Measurements from ENCODE around the gene POLG2.
A peak's percentile ranks its signal among the peaks of the same experiment; 100 is the strongest.

Gene POLG2

GRCh38 chr17:64458756-64459155 is 38.1 kb downstream of the POLG2 start:
- DNase-seq (ENCODE audit: low read depth): no peak
- no peak overlapping the region for H3K4me3 ChIP-seq (ENCODE audit: control insufficient read depth, low read depth, low read length)
- TF ChIP-seq, protein P1, sequence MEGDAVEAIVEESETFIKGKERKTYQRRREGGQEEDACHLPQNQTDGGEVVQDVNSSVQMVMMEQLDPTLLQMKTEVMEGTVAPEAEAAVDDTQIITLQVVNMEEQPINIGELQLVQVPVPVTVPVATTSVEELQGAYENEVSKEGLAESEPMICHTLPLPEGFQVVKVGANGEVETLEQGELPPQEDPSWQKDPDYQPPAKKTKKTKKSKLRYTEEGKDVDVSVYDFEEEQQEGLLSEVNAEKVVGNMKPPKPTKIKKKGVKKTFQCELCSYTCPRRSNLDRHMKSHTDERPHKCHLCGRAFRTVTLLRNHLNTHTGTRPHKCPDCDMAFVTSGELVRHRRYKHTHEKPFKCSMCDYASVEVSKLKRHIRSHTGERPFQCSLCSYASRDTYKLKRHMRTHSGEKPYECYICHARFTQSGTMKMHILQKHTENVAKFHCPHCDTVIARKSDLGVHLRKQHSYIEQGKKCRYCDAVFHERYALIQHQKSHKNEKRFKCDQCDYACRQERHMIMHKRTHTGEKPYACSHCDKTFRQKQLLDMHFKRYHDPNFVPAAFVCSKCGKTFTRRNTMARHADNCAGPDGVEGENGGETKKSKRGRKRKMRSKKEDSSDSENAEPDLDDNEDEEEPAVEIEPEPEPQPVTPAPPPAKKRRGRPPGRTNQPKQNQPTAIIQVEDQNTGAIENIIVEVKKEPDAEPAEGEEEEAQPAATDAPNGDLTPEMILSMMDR (IDR thresholded peaks at IDR 0.05; ENCODE audit: control insufficient read depth, insufficient read depth, low read depth, low read length, missing control alignments): no peak

DNA sequence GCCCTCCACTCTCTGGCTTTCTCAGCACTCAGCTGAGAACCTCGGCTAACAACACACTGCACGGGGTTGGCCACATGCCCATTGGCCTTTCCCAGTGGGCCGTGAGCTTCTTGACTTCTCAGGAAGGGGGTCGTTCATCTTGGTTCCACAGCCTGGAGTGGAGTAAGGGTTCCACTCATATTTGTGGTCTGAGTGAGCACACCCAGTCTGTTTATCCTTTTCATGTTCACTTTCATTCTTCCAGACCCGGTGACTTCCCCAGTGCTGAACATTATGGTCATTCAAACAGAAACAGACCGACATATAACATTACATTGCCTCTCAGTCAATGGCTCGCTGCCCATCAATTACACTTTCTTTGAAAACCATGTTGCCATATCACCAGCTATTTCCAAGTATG is 39.7 kb downstream of the POLG2 start:
- TF ChIP-seq, protein P1 (IDR thresholded peaks at IDR 0.05; ENCODE audit: control insufficient read depth, insufficient read depth, low read depth, low read length, missing control alignments): no peak
- DNase-seq (ENCODE audit: low read depth): no peak
- H3K4me3 ChIP-seq (ENCODE audit: control insufficient read depth, low read depth, low read length): no peak overlapping the region

GRCh38 chr17:64455993-64456885 is 40.6 kb downstream of the POLG2 start:
- DNase-seq (ENCODE audit: low read depth): no peak
- no peak overlapping the region for H3K4me3 ChIP-seq (ENCODE audit: control insufficient read depth, low read depth, low read length)
- TF ChIP-seq, protein P1 (IDR thresholded peaks at IDR 0.05; ENCODE audit: control insufficient read depth, insufficient read depth, low read depth, low read length, missing control alignments): no peak

- H3K4me3 ChIP-seq (ENCODE audit: control insufficient read depth, low read depth, low read length): no peak overlapping the region
- TF ChIP-seq, protein P1 (IDR thresholded peaks at IDR 0.05; ENCODE audit: control insufficient read depth, insufficient read depth, low read depth, low read length, missing control alignments): no peak
- DNase-seq (ENCODE audit: low read depth): no peak
Observed at GRCh38 chr17:64449545-64449944, 47.3 kb downstream of the POLG2 start.

GRCh38 chr17:64448665-64449512 is 48.0 kb downstream of the POLG2 start, which contains the start of gene MILR1:
Gene MILR1 (plus strand): TSS chr17:64449115. CDS start chr17:64449169, 54 bp downstream.
- H3K4me3 ChIP-seq (ENCODE audit: control insufficient read depth, low read depth, low read length): no peak within 1 kb of the TSS
- TF ChIP-seq, protein P1 (IDR thresholded peaks at IDR 0.05; ENCODE audit: control insufficient read depth, insufficient read depth, low read depth, low read length, missing control alignments): no peak
- peak; percentile 70 for DNase-seq (ENCODE audit: low read depth)

DNA sequence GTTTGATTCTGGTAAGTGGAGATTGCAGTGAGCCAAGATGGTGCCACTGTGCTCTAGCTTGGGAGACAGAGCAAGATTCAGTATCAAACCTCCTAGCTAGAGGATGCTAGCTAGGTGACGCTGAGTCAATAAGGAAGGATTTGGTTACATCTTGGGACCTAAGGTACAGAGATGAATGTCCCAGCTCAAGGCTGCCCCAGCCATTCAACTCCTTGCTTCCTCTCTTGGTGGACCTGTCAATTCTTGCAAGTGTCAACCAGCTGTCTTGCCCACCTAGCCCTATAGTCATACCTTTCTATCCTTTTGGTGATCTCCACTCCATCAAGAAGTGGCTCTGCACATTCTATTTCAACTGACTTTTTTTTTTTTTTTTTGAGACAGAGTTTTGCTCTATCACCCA is 49.3 kb downstream of the POLG2 start:
- no peak for DNase-seq (ENCODE audit: low read depth)
- TF ChIP-seq, protein P1 (IDR thresholded peaks at IDR 0.05; ENCODE audit: control insufficient read depth, insufficient read depth, low read depth, low read length, missing control alignments): no peak
- H3K4me3 ChIP-seq (ENCODE audit: control insufficient read depth, low read depth, low read length): no peak overlapping the region
